EL (cell line): Measurements from ENCODE around the gene ETNPPL.

Source experiments
- DNase-seq: peaks from one replicate; pipeline ENCODE4 v3.0.0-alpha.2; 2016

ETNPPL gene

DNA sequence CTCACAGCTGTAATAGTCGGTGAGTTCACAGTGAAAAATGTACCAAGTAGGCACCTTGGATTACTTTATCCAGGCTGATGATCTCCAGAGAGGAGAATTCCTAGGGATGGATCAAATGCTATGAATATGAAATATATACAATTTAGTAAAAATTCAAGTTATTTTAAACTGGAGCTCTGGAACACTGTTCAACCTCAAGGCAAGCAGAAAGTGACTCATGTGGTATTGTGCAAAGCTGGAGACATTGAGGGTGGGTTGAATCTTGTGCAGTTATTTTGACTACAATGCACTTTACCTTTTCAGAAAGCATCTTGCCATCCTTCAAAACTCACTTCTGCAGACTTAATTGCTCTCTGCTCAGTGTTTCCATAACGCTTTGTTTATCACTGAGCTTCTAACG is 69.0 kb downstream of the ETNPPL start:
- DNase-seq: no peak

DNA sequence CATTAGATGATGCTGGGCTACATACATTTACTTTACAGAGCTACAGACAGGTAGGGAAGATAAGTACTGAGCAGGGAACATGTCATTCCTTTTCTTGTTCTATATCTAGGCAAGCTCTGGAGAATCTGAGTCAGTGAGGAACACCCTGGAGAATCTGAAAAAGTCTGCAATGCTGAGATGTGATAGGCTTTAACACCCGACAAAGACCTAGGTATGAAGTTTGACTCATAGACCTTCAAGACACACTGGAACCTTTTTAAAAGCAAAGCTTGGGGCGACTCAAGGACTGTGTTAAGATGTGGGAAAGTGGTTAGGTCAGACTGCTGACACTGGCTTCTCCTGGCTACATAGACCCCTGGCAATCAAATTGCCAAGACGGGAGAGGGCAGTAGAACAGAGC is 69.6 kb downstream of the ETNPPL start:
- no peak for DNase-seq
